GM12872 (cell line): ENCODE measurements around the gene ZNF776.

ENCODE experiments used
- CTCF ChIP-seq: IDR thresholded peaks from 3 replicates; pipeline ENCODE4 v1.5.1; 2011; ENCODE audit warnings: low read depth, mild to moderate bottlenecking, low read length, moderate library complexity; ENCODE audit not compliant: insufficient read depth

Gene ZNF776

GRCh38 chr19:57746580-57747471, at the start of gene ZNF776:
ZNF776 (plus strand) TSS chr19:57746815; CDS start chr19:57747059, 244 bp downstream.
- no peak for TF ChIP-seq CTCF

GRCh38 chr19:57701625-57702024, 45.0 kb upstream of the ZNF776 start:
- no peak for TF ChIP-seq CTCF

- no peak for TF ChIP-seq CTCF
Observed at GRCh38 chr19:57706346-57706745, 40.3 kb upstream of the ZNF776 start.

- no peak for TF ChIP-seq CTCF
Observed at GRCh38 chr19:57708641-57709361, 37.8 kb upstream of the ZNF776 start, which contains the start of gene ZNF154. ZNF154 (minus strand) TSS chr19:57709204; CDS start chr19:57708971, 233 bp downstream.

GRCh38 chr19:57709616-57710015, 37.0 kb upstream of the ZNF776 start:
- no peak for TF ChIP-seq CTCF

- no peak for TF ChIP-seq CTCF
Observed at GRCh38 chr19:57712222-57712621, 34.4 kb upstream of the ZNF776 start.

- no peak for TF ChIP-seq CTCF
Observed at GRCh38 chr19:57719424-57719823, 27.2 kb upstream of the ZNF776 start.
